WERI-Rb-1 (cell line): ENCODE results near the gene REXO5.

Experiments
- DNase-seq: peaks from one replicate; pipeline ENCODE4 v3.0.0-alpha.2; 2020
- H3K27ac ChIP-seq: fragments of 250-450 bp; sonication (Bioruptor Pico); 2 replicates; pipeline ENCODE4 v1.5.1; 2020; ENCODE audit warnings: mild to moderate bottlenecking, moderate library complexity
- H3K27me3 ChIP-seq: fragments of 250-450 bp; sonication (Bioruptor Pico); 2 replicates; pipeline ENCODE4 v1.5.1; 2021; ENCODE audit warnings: mild to moderate bottlenecking, low read depth, moderate library complexity; ENCODE audit not compliant: insufficient read depth, severe bottlenecking
- H3K36me3 ChIP-seq: fragments of 250-450 bp; sonication (Bioruptor Pico); 2 replicates; pipeline ENCODE4 v1.5.1; 2020; ENCODE audit warnings: mild to moderate bottlenecking, moderate library complexity
- H3K4me3 ChIP-seq: 2 replicates; pipeline ENCODE4 v1.5.1; 2011; ENCODE audit warnings: low read depth, mild to moderate bottlenecking, control low read depth, low read length
- H3K9me3 ChIP-seq: fragments of 250-450 bp; sonication (Bioruptor Pico); 2 replicates; pipeline ENCODE4 v1.5.1; 2021; ENCODE audit warnings: mild to moderate bottlenecking, moderate library complexity; ENCODE audit not compliant: severe bottlenecking
- CTCF ChIP-seq: IDR thresholded peaks from 2 replicates; pipeline ENCODE4 v1.5.1; 2011; ENCODE audit warnings: low read depth, mild to moderate bottlenecking, control low read depth, inconsistent platforms, low read length

REXO5 gene

DNA sequence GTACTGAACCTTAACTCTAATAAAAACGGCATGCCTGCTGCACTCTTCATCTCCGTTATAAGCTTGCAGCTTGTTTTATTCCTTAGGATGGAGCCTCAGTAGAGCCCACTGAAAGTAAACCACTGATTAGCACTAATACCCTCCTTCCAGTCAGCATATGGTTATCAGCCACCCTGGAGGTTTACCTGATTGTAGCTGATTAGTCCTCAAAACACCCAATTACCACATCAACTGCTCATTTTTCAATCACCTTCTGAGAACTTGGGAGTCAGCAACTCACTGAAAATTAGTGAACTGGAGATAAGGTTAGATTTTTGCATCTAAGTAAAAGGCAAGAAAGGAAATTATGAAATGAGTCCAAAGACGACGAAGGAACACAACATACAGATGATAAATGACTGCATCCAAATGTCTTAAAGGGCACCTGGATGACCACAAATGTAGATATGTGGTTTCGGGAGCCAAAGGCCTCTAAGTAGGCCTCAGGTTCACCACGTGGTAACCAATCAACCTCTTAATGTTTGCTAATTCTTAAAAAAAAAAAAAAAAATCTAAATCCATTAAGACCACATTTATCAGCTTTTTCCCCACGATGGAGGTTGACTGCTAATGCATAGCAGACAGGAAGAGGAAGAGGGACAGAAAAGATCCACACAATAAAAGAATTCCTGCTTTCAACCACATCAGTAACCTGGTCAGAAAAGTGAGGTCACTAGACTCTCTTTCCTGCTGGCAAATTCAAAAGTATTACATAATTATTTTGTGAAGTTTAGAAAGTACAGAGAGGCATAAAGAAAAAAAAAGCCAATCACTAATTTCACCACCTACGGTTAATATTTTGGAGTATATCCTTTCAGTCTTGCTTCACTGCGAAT, 65.9 kb downstream of the REXO5 start:
- no peaks in the 10 kb centered on the region for H3K9me3 ChIP-seq
- TF ChIP-seq CTCF, result no peak
- DNase-seq, result peak; percentile 44
- H3K36me3 ChIP-seq, result peaks cover 33% of the 10 kb centered on the region
- no peaks in the 10 kb centered on the region for H3K27me3 ChIP-seq
- H3K4me3 ChIP-seq, result no peak overlapping the region
- peak overlapping the region; percentile 98 for H3K27ac ChIP-seq

- Histone ChIP-seq H3K27ac (peak overlapping the region; percentile 98), H3K4me3 (no peak overlapping the region), H3K36me3 (peaks cover 34% of the 10 kb centered on the region), H3K9me3 (no peaks in the 10 kb centered on the region), H3K27me3 (no peaks in the 10 kb centered on the region)
- peak; percentile 87 for DNase-seq
- no peak for TF ChIP-seq CTCF
These were observed 67.0 kb downstream of the REXO5 start for GRCh38 chr16:20873331-20873730.

GRCh38 chr16:20874088-20874581, 67.8 kb downstream of the REXO5 start:
- DNase-seq, result no peak
- TF ChIP-seq CTCF, result no peak
- Histone ChIP-seq H3K27ac (peak overlapping the region; percentile 98), H3K4me3 (no peak overlapping the region), H3K9me3 (no peaks in the 10 kb centered on the region), H3K36me3 (peaks cover 40% of the 10 kb centered on the region), H3K27me3 (no peaks in the 10 kb centered on the region)

DNA sequence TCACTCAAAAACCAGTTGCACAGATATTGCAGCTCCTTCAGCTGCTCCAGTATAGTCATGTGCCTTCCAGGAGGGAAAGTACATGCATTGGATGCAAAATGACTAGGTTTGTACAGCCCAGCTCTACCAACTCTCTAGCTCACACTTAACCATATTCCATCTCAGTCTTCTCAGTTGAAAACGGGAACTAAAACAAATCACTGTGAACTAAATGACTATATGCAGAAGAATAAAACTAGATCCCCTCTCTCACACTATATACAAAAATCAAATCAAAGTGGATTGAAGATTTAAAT, 69.0 kb downstream of the REXO5 start:
- H3K36me3 ChIP-seq, result peaks cover 48% of the 10 kb centered on the region
- H3K27ac ChIP-seq, result peak overlapping the region; percentile 98
- no peak overlapping the region for H3K4me3 ChIP-seq
- TF ChIP-seq CTCF, result no peak
- DNase-seq, result no peak
- H3K27me3 ChIP-seq, result no peaks in the 10 kb centered on the region
- no peaks in the 10 kb centered on the region for H3K9me3 ChIP-seq

DNA sequence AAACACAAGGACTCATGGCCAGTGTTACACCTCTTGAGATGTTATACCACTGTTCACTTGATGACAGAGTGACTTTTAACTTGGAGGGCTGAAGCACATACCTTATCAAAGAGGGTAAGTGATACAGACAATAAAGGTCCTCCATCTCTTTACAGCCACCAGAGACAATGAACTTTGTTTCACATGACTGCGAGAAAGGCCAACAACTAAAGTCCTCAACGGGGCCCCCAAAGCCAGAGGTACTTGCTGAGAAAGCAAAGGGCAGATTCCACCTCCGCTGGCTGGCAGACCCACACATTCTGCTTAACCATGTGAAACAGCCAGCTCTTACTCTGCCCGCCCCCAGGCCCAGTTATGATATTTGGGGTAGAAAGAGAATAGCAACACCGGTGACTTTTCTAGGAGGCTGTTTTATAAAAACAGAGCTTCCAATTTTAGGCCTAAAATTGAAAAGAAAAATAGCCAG, 72.4 kb downstream of the REXO5 start:
- Histone ChIP-seq H3K27me3 (no peaks in the 10 kb centered on the region), H3K27ac (no peak overlapping the region), H3K36me3 (peaks cover 55% of the 10 kb centered on the region), H3K4me3 (no peak overlapping the region), H3K9me3 (no peaks in the 10 kb centered on the region)
- no peak for TF ChIP-seq CTCF
- no peak for DNase-seq
